KMS-11 (cell line): Measurements from ENCODE around the gene PGAP3.

Experiments
- H2AFZ ChIP-seq: fragments of 200-600 bp; sonication (generic); 2 replicates; pipeline ENCODE4 v1.6.1; 2016; ENCODE audit warnings: antibody characterized with exemption, mixed run types, low read depth
- H3K27ac ChIP-seq: fragments of 200-600 bp; sonication (generic); 2 replicates; pipeline ENCODE4 v1.6.1; 2016; ENCODE audit warnings: mild to moderate bottlenecking, mixed run types
- H3K27me3 ChIP-seq: fragments of 200-600 bp; sonication (generic); 2 replicates; pipeline ENCODE4 v1.6.1; 2017; ENCODE audit warnings: mild to moderate bottlenecking, low read depth, mixed run types, moderate library complexity; ENCODE audit not compliant: insufficient read depth
- H3K36me3 ChIP-seq: fragments of 200-600 bp; sonication (generic); 2 replicates; pipeline ENCODE4 v1.6.1; 2017; ENCODE audit warnings: mild to moderate bottlenecking, mixed run types; ENCODE audit not compliant: insufficient read depth
- H3K4me1 ChIP-seq: fragments of 200-600 bp; sonication (generic); 2 replicates; pipeline ENCODE4 v1.6.1; 2016; ENCODE audit warnings: mild to moderate bottlenecking, low read depth, mixed run types; ENCODE audit not compliant: poor library complexity, severe bottlenecking
- H3K4me2 ChIP-seq: fragments of 200-600 bp; sonication (generic); 2 replicates; pipeline ENCODE4 v1.7.0; 2016; ENCODE audit warnings: mild to moderate bottlenecking, mixed run types
- H3K4me3 ChIP-seq: fragments of 200-600 bp; sonication (generic); IDR thresholded peaks from 2 replicates; pipeline ENCODE4 v1.6.1; 2017; ENCODE audit warnings: low read depth, low read length, mixed read lengths; ENCODE audit not compliant: insufficient read depth
- H3K79me2 ChIP-seq: fragments of 200-600 bp; sonication (generic); 2 replicates; pipeline ENCODE4 v1.6.1; 2016; ENCODE audit warnings: low read depth, mixed run types; ENCODE audit not compliant: insufficient read depth
- H3K9ac ChIP-seq: fragments of 200-600 bp; sonication (generic); 2 replicates; pipeline ENCODE4 v1.6.1; 2016; ENCODE audit warnings: mild to moderate bottlenecking, mixed run types
- H4K20me1 ChIP-seq: fragments of 200-600 bp; sonication (generic); 2 replicates; pipeline ENCODE4 v1.6.1; 2016; ENCODE audit warnings: mild to moderate bottlenecking, mixed run types; ENCODE audit not compliant: insufficient read depth
- TF ChIP-seq, protein P1 (sequence below): fragments of 200-600 bp; sonication (generic); conservative IDR thresholded peaks from 2 replicates; pipeline ENCODE4 v1.6.1; 2017; ENCODE audit warnings: low read depth, mild to moderate bottlenecking, antibody characterized with exemption, low read length, moderate library complexity, mixed read lengths

Gene PGAP3

DNA sequence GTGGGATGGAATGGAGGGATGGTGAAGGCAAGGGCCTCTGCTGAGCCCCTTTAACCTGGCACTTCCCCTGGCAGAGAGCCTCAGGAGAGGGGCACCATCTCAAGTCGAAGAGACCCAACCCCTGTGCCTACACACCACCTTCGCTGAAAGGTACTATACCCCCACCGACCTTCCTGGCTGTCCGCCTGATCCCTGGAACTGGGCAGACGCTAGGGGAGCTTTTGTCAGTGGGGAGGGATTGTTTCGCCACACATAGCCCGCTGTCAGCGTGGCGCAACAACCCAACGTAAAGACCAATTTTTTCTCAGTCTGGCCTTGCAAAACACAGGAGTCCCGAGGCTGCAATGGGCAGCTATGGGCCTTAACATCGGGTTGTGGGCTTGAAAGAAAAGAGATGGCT, 58.0 kb downstream of the PGAP3 start:
- Histone ChIP-seq H4K20me1 (no peaks in the 10 kb centered on the region), H3K4me3 (no peak overlapping the region), H3K27ac (no peak overlapping the region), H3K9ac (no peak overlapping the region), H3K27me3 (peaks cover 8% of the 10 kb centered on the region; the same call in 1 of the 2 replicates), H3K4me2 (no peak overlapping the region), H3K79me2 (no peaks in the 10 kb centered on the region), H3K36me3 (no peaks in the 10 kb centered on the region), H3K4me1 (peaks cover 8% of the 10 kb centered on the region), H2AFZ (no peak overlapping the region)
- TF ChIP-seq, protein P1, sequence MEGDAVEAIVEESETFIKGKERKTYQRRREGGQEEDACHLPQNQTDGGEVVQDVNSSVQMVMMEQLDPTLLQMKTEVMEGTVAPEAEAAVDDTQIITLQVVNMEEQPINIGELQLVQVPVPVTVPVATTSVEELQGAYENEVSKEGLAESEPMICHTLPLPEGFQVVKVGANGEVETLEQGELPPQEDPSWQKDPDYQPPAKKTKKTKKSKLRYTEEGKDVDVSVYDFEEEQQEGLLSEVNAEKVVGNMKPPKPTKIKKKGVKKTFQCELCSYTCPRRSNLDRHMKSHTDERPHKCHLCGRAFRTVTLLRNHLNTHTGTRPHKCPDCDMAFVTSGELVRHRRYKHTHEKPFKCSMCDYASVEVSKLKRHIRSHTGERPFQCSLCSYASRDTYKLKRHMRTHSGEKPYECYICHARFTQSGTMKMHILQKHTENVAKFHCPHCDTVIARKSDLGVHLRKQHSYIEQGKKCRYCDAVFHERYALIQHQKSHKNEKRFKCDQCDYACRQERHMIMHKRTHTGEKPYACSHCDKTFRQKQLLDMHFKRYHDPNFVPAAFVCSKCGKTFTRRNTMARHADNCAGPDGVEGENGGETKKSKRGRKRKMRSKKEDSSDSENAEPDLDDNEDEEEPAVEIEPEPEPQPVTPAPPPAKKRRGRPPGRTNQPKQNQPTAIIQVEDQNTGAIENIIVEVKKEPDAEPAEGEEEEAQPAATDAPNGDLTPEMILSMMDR = no peak

DNA sequence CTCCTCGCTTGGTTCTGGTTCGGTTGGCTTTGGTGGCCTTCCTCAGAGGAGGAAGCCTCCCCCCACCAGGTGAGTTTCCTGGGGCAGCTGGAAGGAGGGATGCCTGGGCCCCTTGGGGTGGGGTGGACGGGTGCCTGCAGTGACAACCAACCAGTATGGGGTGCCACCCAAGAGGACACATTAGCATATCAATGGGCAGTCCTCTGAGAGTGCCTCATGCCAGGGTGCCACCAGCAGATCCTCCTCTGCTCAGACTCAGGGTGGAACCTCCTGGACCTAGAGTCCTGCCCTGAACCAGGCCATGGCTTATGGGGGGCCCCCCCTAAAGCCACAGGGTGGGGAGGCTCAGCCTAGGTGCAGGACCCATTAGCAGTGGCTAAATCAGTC, 58.4 kb downstream of the PGAP3 start:
- H3K36me3 ChIP-seq = no peaks in the 10 kb centered on the region
- peaks cover 4% of the 10 kb centered on the region for H3K4me1 ChIP-seq
- H3K4me3 ChIP-seq = no peak overlapping the region
- H4K20me1 ChIP-seq = no peaks in the 10 kb centered on the region
- H3K4me2 ChIP-seq = no peak overlapping the region
- no peak overlapping the region for H2AFZ ChIP-seq
- H3K27ac ChIP-seq = no peak overlapping the region
- no peak overlapping the region for H3K9ac ChIP-seq
- no peaks in the 10 kb centered on the region for H3K79me2 ChIP-seq
- peaks cover 8% of the 10 kb centered on the region; the same call in 1 of the 2 replicates for H3K27me3 ChIP-seq
- TF ChIP-seq, protein P1 = no peak

DNA sequence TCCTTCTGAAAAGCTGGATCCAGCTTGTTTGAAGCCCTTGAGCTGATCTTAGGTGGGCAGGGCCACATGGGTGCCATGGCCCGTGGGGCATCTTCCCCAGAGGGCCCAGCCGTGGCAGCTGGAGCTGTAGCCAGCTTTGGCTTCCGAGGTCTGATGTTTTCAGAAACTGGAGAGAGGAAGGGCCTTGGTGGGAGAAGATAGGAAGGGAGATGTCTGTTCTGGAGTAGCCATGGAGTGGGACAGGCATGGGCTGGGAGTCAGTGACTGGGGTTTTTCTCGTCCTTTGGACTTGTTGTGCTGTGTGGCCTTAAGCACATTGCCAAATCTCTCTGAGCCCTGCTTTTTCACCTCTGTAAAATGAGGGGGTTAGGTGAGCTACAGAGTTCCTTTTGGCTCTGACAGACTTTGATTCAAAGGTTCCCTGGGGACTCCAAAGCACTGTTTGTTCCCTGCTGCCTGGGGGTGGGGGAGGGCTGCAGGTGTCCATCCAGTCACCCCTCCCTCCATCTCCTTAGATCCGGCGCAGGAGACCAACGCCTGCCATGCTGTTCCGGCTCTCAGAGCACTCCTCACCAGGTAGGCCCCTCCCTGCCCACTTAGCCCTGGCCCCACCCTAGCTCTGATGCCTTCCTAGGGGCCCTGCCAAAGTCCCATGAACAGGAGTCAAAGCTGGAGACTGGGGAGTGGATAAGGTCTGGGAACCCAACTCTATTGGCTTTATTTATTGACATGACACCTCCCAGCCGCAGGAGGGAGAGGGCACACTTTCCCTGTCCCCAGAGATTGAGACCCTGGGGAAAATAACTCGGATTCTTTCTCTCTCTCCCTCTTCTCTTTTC, 59.0 kb downstream of the PGAP3 start:
- no peak overlapping the region for H3K9ac ChIP-seq
- H3K27me3 ChIP-seq = peaks cover 8% of the 10 kb centered on the region; the same call in 1 of the 2 replicates
- H3K36me3 ChIP-seq = no peaks in the 10 kb centered on the region
- peaks cover 2% of the 10 kb centered on the region for H3K4me1 ChIP-seq
- no peaks in the 10 kb centered on the region for H3K79me2 ChIP-seq
- H4K20me1 ChIP-seq = no peaks in the 10 kb centered on the region
- H2AFZ ChIP-seq = no peak overlapping the region
- TF ChIP-seq, protein P1 = no peak
- no peak overlapping the region for H3K27ac ChIP-seq
- H3K4me3 ChIP-seq = no peak overlapping the region
- H3K4me2 ChIP-seq = no peak overlapping the region

DNA sequence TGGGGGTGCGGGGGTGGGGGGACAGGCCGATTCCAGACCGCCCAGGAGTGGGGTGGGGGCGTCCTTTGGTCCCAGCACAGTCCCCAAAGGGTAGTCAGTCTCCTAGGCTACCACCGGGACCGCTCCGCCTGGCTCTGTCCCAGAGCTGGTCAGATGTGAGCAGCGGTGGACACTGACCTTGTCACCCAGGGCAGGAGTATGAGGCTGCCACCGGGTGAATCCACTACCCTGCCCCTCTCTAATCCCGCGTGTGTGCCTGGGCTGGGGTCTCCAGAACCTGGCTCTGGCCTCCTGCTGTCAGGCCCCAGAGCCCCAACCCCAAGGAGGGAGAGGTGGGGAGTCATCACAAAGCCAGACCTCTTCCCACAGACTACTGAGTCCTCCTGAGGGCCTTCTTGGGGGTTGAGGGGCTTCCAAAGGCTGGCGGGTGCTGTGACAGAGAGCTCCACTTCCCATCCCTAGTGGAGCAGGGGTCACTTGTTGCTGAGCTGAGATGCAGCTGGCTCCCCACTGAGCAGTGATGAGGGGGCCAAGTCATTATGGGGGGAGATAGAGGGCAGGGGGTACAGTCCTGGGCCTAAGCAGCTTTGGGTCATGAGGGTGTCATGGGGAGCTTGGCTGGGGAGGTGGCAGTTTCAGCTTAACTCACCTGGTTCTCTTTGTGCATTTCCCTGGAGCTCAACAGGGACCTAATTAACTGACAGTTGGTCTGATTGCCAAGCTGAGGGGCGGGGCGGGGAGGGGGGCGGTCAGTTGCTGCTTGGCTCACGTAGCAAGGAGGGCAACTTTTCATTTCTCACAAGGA, 59.9 kb downstream of the PGAP3 start:
- TF ChIP-seq, protein P1 = no peak
- H3K36me3 ChIP-seq = no peaks in the 10 kb centered on the region
- H3K27me3 ChIP-seq = peaks cover 8% of the 10 kb centered on the region; the same call in 1 of the 2 replicates
- H2AFZ ChIP-seq = no peak overlapping the region
- H3K9ac ChIP-seq = no peak overlapping the region
- H3K79me2 ChIP-seq = no peaks in the 10 kb centered on the region
- H3K4me2 ChIP-seq = no peak overlapping the region
- no peaks in the 10 kb centered on the region for H4K20me1 ChIP-seq
- H3K4me1 ChIP-seq = peaks cover 11% of the 10 kb centered on the region
- H3K27ac ChIP-seq = no peak overlapping the region
- H3K4me3 ChIP-seq = no peak overlapping the region
